T follicular helper cell (primary cell): ENCODE results near the gene GSK3B.
"Not testable (repeated sequence)": the region's sequence is repeated elsewhere in the genome, so short reads cannot be mapped to it uniquely, and the experiment has no call there.

ENCODE experiments used
- DNase-seq: peaks from one replicate; pipeline ENCODE4 v3.0.0-alpha.2; 2020; ENCODE audit warnings: low read depth

The GSK3B gene

GRCh38 chr3:120052677-120053076, 41.6 kb downstream of the GSK3B start:
- DNase-seq, result no peak

DNA sequence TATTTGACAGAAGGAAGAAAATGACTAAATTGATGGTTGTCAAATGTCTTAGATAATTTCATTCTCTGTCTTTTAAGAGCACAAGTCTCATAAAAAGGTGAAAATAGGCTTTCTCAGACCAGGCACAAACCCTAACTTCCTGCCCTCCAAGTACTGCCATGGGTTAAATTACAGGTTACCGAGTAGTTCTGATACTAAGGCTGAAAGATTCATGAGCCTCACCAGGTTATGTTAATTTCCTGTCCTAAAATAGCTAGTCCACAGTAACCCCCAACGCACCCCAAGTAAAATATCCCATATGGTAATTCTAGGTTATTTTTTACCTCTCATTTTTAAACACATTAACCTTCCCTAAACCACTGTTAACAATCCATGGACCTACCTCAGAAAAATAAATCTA, 42.0 kb downstream of the GSK3B start:
- no peak for DNase-seq

- not testable (repeated sequence) for DNase-seq
Measured at GRCh38 chr3:120051570-120051969, 42.7 kb downstream of the GSK3B start.

DNA sequence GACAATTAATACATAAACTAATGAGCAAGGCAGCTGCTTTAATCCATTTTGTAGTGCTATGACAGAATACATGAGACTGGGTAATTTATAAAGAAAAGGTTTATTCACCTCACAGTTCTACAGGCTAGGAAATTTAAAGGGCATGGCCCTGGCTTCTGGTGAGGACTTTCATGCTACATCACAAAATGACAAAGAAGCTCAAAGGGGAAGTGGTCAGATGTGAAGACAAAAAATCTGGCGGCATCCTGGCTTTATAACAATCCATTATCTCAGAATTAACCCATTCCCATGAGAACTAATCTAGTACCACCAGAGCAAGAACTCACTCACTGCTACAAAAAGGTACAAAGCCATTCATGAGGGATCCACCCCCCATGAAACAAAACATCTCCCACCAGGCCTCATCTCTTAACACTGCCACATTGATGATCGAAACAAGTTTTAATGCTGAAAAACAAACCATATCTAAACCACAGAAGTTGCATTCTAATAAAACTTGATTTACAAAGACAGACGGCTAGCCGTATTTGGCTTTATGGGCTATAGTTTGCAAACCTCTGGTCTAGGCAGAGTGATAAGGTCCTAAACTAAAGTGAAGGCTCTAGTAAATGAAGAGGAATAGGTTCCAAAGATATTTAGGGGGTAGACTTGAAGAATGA, 44.2 kb downstream of the GSK3B start:
- no peak for DNase-seq

DNA sequence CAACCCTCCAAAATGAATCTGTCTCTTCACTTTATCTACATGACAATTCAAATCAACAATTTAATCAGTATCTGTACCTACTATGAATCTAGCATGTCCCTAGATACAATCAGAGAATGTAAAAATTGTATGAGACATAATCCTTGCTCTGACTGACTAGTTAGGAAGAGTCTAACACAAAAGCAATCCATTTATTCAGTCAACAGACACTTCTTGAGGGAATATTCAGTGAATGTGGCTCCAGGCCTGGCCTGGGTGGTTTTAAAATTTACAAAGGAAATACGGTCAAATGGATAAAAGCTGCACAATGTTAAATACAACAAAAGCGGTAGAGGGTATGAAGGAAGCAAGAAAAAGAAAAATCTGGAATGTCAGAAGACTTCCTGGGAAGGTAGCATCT, 45.2 kb downstream of the GSK3B start:
- no peak for DNase-seq

GRCh38 chr3:120048355-120049041, 45.7 kb downstream of the GSK3B start:
- DNase-seq, result no peak

DNA sequence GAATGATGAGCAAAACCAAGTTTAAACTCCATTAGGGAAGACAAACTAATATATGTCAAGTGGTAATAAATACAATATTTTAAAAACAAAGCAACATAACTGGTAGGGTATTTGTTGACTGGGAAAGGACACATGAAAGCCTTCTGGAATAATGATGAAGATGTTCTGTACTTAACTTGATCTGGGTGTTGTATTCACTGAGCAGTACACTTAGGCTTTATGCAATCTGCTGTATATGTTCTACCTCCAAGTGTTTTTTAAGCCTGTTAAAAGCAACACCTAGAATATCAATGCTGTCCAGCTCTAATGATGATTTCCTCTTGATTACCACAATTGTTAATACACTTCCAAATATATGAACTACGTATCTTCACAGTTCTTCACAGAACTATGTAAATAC, 46.6 kb downstream of the GSK3B start:
- DNase-seq, result no peak

GRCh38 chr3:120040813-120041377, 53.4 kb downstream of the GSK3B start:
- no peak for DNase-seq

- no peak for DNase-seq
Measured at GRCh38 chr3:120039642-120040610, 54.3 kb downstream of the GSK3B start.

- no peak for DNase-seq
Measured at GRCh38 chr3:120033596-120033995, 60.7 kb downstream of the GSK3B start.

- DNase-seq, result no peak
Measured at GRCh38 chr3:120031561-120031960, 62.7 kb downstream of the GSK3B start.

- no peak for DNase-seq
Measured at GRCh38 chr3:120029749-120030148, 64.5 kb downstream of the GSK3B start.

- DNase-seq, result no peak
Measured at GRCh38 chr3:120028271-120029047, 65.8 kb downstream of the GSK3B start.

DNA sequence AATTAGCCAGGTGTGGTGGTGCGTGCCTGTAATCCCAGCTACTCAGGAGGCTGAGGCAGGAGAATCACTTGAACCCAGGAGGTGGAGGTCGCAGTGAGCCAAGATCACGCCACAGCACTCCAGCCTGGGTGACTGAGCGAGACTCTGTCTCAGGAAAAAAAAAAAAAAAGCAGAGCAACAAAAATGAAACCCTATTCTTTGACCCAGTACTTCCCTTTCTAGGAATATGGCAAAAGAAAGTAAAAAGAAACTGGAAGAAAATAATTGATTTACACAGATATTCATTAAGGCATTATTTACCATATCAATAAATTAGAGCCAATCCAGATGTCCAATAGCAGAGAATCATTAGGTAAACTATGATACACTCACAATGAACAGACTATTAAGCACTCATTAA, 67.0 kb downstream of the GSK3B start:
- no peak for DNase-seq

DNA sequence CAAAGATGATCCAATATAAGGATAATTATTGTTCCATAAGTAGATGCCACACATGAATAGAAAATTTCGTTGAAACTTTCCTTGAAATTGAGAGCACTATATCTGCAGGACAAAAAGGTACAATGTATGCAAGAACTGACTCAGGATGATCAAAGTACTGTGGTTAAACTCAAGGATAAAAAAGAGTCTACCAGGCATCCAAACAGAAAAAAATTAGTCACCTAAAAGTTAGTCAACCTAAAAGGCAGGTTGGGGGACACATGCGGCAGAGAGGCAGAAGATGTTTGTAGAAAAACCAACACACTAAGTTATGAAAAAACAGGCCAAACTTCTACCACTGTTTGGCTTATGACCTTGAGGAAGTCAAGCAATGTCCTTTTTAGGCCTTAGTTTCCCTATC, 68.7 kb downstream of the GSK3B start:
- no peak for DNase-seq

DNA sequence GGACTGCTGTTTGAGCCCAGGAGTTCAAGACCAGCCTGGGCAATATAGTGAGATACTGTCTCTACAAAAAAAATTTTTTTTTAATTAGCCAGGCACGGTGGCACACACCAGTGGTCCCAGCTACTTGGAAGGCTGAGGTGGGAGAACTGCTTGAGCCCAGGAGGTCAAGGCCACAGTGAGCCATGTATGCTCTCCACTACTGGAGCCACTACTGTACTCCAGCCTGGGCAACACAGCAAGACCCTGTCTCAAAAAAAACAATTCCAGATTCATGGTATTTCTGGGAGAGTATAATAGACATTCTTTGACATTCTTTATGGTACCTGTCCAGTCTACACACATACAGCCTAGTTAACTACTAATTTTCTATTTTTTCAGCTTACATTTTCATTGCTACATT, 70.1 kb downstream of the GSK3B start:
- DNase-seq, result no peak

DNA sequence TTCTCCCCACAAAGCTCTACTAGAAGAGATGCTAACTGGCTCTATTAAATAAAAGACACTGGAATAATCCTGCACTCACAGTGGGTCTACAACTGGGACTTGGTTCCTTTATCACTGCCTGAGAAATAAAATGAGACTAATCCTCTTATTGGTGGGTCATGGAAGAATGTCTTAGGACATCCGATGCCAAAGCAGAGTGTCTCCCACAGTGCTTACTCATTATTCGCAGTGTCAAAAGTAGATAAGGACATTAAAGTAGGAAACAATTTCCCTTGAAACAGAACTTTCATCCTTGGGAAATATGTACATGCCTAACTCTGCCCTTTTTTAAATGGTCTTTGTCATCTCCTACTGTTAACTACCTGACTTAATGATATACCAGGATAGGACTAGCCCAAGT, 71.5 kb downstream of the GSK3B start:
- no peak for DNase-seq

DNA sequence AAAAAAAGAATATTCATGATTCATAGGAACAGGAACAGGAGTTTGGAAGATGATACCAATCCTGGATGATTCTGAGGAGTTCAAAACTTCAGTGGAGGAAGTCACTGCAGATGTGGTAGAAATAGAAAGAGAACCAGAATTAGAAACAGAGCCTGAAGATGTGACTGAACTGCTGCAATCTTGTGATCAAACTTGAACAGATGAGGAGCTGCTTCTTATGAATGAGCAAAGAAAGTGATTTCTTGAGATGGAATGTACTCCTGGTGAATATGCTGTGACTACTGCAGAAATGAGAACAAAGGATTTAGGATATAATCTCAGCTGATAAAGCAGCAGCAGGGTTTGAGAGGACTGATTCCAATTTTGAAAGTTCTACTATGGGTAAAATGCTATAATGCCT, 72.7 kb downstream of the GSK3B start:
- no peak for DNase-seq

GRCh38 chr3:120018299-120018698, 75.9 kb downstream of the GSK3B start:
- no peak for DNase-seq

DNA sequence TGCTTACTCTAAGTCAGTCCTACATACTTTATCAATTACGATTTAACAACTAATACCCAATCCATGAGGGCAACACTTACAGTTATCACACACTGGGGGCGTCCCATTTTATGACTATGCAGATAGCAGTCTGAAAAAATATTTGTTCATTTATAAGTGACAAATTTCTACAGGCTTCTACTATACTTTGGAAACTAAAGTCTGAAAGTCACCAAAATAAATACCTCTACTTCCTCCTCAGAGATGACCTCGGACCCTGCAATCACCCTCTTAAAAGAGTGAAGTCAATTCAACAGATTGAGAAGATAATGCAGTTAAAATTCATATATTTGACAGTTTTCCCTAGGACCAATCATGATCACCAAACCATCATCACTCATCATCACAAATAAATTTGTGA, 76.6 kb downstream of the GSK3B start:
- DNase-seq, result no peak

- DNase-seq, result no peak
Measured at GRCh38 chr3:120013481-120013880, 80.8 kb downstream of the GSK3B start.

GRCh38 chr3:120005741-120006140, 88.5 kb downstream of the GSK3B start:
- not testable (repeated sequence) for DNase-seq
